NCI-H2227 (cell line): ENCODE measurements around the gene MAP3K5.
A peak's percentile ranks its signal among the peaks of the same experiment; 100 is the strongest.
"Not testable (repeated sequence)": the region's sequence is repeated elsewhere in the genome, so short reads cannot be mapped to it uniquely, and the experiment has no call there.

Experiments used
- DNase-seq: peaks from one replicate; lab custom pipeline; 2025; ENCODE audit not compliant: unreplicated experiment; lab: John Stamatoyannopoulos, UW

The MAP3K5 gene

GRCh38 chr6:136792410-136793262 is at the start of gene MAP3K5:
TSS of gene MAP3K5 (minus strand) at chr6:136792477. CDS start at chr6:136792157, 320 bp downstream.
- peak; percentile 83 for DNase-seq

- no peak for DNase-seq
Observed at GRCh38 chr6:136840276-136841001, 48.2 kb upstream of the MAP3K5 start.

GRCh38 chr6:136831873-136832562 is 39.7 kb upstream of the MAP3K5 start:
- no peak for DNase-seq

- DNase-seq = no peak
Observed at GRCh38 chr6:136826216-136826615, 33.9 kb upstream of the MAP3K5 start.

GRCh38 chr6:136823128-136823660 is 30.9 kb upstream of the MAP3K5 start:
- peak; percentile 28 for DNase-seq

- peak; percentile 90 for DNase-seq
Observed at GRCh38 chr6:136822376-136823127, 30.3 kb upstream of the MAP3K5 start, which contains the start of gene PEX7. TSS of gene PEX7 (plus strand) at chr6:136822592. CDS start at chr6:136822666, 74 bp downstream.

- peak; percentile 31 for DNase-seq
Observed at GRCh38 chr6:136822046-136822375, 29.7 kb upstream of the MAP3K5 start.

GRCh38 chr6:136820561-136820960 is 28.3 kb upstream of the MAP3K5 start:
- DNase-seq = no peak

GRCh38 chr6:136816656-136817055 is 24.4 kb upstream of the MAP3K5 start:
- DNase-seq = no peak

GRCh38 chr6:136815608-136816007 is 23.3 kb upstream of the MAP3K5 start:
- not testable (repeated sequence) for DNase-seq

- DNase-seq = no peak
Observed at GRCh38 chr6:136812174-136812573, 19.9 kb upstream of the MAP3K5 start.

- DNase-seq = no peak
Observed at GRCh38 chr6:136811272-136811671, 19.0 kb upstream of the MAP3K5 start.

- DNase-seq = no peak
Observed at GRCh38 chr6:136809091-136809860, 17.0 kb upstream of the MAP3K5 start.

- DNase-seq = no peak
Observed at GRCh38 chr6:136803608-136804007, 11.3 kb upstream of the MAP3K5 start.

GRCh38 chr6:136801581-136801980 is 9.3 kb upstream of the MAP3K5 start:
- no peak for DNase-seq

- DNase-seq = no peak
Observed at GRCh38 chr6:136798044-136798443, 5.8 kb upstream of the MAP3K5 start.

- DNase-seq = no peak
Observed at GRCh38 chr6:136795996-136796395, 3.7 kb upstream of the MAP3K5 start.

GRCh38 chr6:136795386-136795785 is 3.1 kb upstream of the MAP3K5 start:
- DNase-seq = no peak

GRCh38 chr6:136793363-136793762 is 1.1 kb upstream of the MAP3K5 start:
- DNase-seq = no peak

- DNase-seq = no peak
Observed at GRCh38 chr6:136792095-136792409, 225 bp downstream of the MAP3K5 start.
